GM12874 (cell line): ENCODE data around the gene GLCCI1.

Experiments used
- CTCF ChIP-seq: IDR thresholded peaks from 2 replicates; pipeline ENCODE4 v1.5.1; 2011; ENCODE audit warnings: low read depth, mild to moderate bottlenecking, control low read depth, low read length, moderate library complexity; ENCODE audit not compliant: insufficient read depth

The GLCCI1 gene

DNA sequence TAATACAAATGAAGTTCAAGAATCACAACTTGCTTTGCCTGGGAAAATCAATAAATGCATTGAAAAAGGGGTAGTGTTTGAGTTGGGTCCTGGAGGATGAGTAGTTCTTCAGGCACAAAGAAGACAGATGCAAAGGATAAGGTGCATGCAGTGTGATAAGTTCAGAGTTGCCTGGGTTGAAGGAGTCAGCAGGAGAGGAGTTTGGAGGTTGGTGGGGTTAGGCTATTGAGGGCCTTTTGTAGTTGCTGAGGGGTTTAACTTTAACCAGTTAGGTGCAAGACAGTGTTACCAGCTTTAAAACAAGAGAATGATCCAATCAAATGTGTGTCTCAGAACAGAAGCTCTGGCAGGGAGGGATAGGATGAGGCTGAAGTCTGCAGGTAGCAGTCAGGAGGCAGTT, 44.3 kb upstream of the GLCCI1 start:
- no peak for TF ChIP-seq CTCF

- no peak for TF ChIP-seq CTCF
Measured at GRCh38 chr7:7931626-7932025, 37.0 kb upstream of the GLCCI1 start.

DNA sequence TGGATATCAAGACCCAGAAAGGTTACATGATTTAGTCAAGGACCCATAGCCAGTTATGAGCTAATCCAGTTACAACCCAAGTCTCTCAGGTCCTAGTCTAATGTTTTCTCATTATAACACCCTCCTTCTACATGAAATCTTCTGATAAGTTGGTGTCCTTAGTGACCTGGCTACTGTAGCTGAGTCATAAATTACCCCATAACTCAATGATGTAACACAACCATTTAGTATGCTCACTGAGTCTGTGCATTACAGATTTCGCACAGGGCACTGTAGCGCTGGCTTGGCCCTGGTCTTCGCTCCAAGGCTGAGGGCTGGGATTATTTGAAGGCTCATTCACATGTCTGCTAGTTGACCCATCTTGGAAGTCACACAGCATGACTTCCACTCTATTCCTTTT, 36.0 kb upstream of the GLCCI1 start:
- no peak for TF ChIP-seq CTCF

DNA sequence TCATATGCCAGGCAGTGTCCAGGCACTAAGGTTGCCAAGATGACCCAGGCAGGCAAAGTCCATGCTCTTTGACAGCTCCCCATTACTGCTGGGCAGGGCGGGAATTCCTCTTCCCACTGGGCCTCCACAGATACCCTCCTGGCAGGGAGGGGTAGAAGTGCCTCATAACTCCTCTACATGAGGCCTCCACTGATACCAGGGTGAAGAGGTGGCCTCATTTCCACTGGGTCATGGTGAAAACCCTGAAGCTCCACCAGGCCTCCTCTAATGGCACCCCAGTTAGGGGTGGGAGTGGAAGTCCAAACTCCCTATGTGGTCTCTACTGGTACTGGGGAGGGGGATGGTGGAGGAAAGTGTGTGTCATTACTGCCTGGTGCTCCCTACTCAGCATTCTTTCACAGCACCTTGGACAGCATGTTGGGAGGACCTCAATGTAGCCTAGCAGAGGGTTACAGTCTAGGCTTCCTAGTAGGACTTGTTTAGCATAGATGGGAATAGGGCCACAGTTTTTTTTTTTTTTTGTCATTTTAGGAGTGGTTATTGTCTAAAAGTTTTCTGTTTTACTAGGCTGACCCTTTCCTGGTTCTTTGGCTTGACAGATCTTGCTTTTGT, 34.6 kb upstream of the GLCCI1 start:
- no peak for TF ChIP-seq CTCF

DNA sequence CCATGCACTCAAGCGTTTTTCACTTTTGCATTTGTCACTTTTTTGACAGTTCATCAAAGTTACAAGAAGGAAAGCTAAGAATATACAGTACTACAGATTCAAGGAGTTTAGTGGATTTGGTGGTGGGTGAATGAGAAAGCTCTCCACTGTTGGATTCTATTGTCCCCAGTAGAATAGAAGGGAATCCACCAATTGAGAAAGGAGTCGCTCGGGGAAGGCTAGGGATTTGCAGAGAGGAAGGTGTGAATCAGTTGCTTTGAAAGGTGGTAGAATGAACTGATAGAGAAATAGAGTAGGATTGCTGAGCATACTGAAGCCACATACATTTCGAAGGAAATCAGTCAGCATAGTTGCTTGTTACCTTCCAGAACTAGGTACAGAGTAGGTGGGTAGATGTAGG, 33.7 kb upstream of the GLCCI1 start:
- TF ChIP-seq CTCF, result no peak

DNA sequence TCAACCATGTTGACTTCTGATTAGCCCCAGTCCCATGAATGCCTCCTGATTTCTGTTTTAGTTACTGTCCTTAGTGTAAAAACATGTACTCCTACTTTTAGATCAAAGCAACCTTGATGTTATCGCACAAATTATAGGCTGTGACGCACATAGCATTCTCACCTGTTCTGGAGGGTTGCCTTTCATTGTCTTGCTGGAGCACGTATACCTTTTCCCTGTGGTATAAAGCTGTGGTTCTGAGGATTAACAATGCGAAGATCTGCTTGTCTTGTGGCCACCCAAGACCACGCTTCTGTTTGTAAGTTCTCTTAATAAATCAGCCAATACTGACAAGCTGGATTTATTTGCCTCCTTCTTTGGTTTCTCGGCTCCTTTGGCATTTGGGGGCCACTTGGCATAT, 30.1 kb upstream of the GLCCI1 start:
- no peak for TF ChIP-seq CTCF

DNA sequence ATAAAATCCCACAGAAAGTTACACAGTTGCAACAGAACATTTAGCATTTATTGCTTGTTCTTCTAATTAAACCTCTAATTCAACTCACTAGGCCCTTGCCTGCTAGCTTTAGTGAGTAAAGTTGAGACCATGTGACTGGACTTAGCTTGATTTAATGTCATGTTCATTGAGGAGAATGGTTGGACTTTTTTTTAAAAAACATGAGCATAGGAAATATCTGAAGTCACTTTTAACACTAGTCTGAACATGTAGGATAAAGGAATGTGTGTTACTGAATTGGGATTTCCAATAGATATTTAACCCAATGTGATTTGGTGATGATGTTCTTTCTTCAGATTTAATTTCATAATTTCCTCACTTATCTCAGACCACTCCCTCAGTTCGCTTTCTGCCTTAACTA, 24.6 kb upstream of the GLCCI1 start:
- TF ChIP-seq CTCF, result no peak
